K562 (cell line): ENCODE measurements around the gene FIG4. TPM values are rescaled to one million over a fixed set of nuclear protein-coding genes. Genes with fewer than 3 reads are reported as not detected.

Experiments used
- ARID1B ChIP-seq: fragments of 450-650 bp; IDR thresholded peaks from 2 replicates; pipeline ENCODE4 v1.6.1; 2016; ENCODE audit warnings: antibody characterized with exemption, mild to moderate bottlenecking, inconsistent platforms
- ATF7 ChIP-seq: fragments of 450-650 bp; IDR thresholded peaks from 2 replicates; pipeline ENCODE4 v1.7.1; 2014; ENCODE audit warnings: mild to moderate bottlenecking, moderate library complexity
- E2F1 ChIP-seq: sonication (generic); formaldehyde crosslinking; IDR thresholded peaks from 2 replicates; pipeline ENCODE4 v1.8.1; 2023; ENCODE audit warnings: mild to moderate bottlenecking, missing genetic modification reagents, moderate library complexity
- GATAD2A ChIP-seq: fragments of 450-650 bp; IDR thresholded peaks from 2 replicates; pipeline ENCODE4 v1.6.1; 2017
- HMGN3 ChIP-seq: IDR thresholded peaks from 2 replicates; pipeline ENCODE4 v1.6.1; 2011; ENCODE audit warnings: borderline replicate concordance, low read depth, mild to moderate bottlenecking, mixed read lengths, low read length; ENCODE audit not compliant: insufficient read length; ENCODE audit errors: extremely low read depth
- LCOR ChIP-seq: sonication (generic); formaldehyde crosslinking; IDR thresholded peaks from 2 replicates; pipeline ENCODE4 v1.8.0; 2022; ENCODE audit warnings: mild to moderate bottlenecking, missing genetic modification reagents
- MEIS2 ChIP-seq: fragments of 450-650 bp; IDR thresholded peaks from 2 replicates; pipeline ENCODE4 v1.6.1; 2014; ENCODE audit warnings: mild to moderate bottlenecking; ENCODE audit not compliant: partially characterized antibody
- NR3C1 ChIP-seq: sonication (generic); formaldehyde crosslinking; IDR thresholded peaks from 2 replicates; pipeline ENCODE4 v1.8.1; 2022; ENCODE audit warnings: missing genetic modification reagents
- POLR2G ChIP-seq: fragments of 200-400 bp; formaldehyde crosslinking; IDR thresholded peaks from 2 replicates; pipeline ENCODE4 v1.6.1; 2017; ENCODE audit warnings: low read depth, mild to moderate bottlenecking, antibody characterized with exemption, low read length, moderate library complexity
- RBFOX2 ChIP-seq: fragments of 200-400 bp; formaldehyde crosslinking; IDR thresholded peaks from 2 replicates; pipeline ENCODE4 v1.6.1; 2017; ENCODE audit warnings: low read depth, mild to moderate bottlenecking, low read length, moderate library complexity
- SIRT6 ChIP-seq: IDR thresholded peaks from one replicate; pipeline ENCODE4 v1.6.1; 2012; ENCODE audit warnings: low read depth, mild to moderate bottlenecking, control low read depth, inconsistent platforms, low read length, moderate library complexity
- SPI1 ChIP-seq: IDR thresholded peaks from 2 replicates; pipeline ENCODE4 v1.6.1; 2011; ENCODE audit warnings: low read depth, low read length, control low read depth, borderline replicate concordance
- SREBF2 ChIP-seq: sonication (generic); formaldehyde crosslinking; IDR thresholded peaks from 2 replicates; pipeline ENCODE4 v1.4.0; 2020; ENCODE audit warnings: mild to moderate bottlenecking, missing genetic modification reagents
- SRF ChIP-seq, 2 experiments: fragments of 250-450, 450-650 bp in 1 of 2; sonication (Bioruptor Pico) in 1 of 2; sonication (generic) in 1 of 2; formaldehyde crosslinking; IDR thresholded peaks; 2 replicates each; pipeline versions ENCODE4 v1.5.0 to v1.5.1; 2020 to 2022; ENCODE audit warnings: mild to moderate bottlenecking in 1 of 2, missing genetic modification reagents in 1 of 2
- polyA plus RNA-seq, 8 experiments: library from polyadenylated mRNA; depleted of rRNA in 4 of 8; stranded (reverse) in 5 of 8; unstranded in 3 of 8; fragments of >200 nt; fragmentation: Nextera tagmentation in 2 of 8; fragmentation: Illumina TruSeq in 1 of 8; extraction: Ambion mirVana in 2 of 8; extraction: Trizol in 1 of 8; gene quantifications; 2 replicates each; pipeline versions ENCODE4 v1.2.1 to v1.2.3, GENCODE V29; 2011 to 2014; ENCODE audit warnings: inconsistent platforms in 1 of 8, missing spikeins in 1 of 8
- total RNA-seq, 7 experiments: library from RNA; depleted of rRNA in 6 of 7; stranded (reverse); fragments of >200 nt in 6 of 7; fragmentation: Illumina TruSeq in 2 of 7; extraction: Trizol in 2 of 7; gene quantifications; 2 replicates each; pipeline versions ENCODE4 v1.2.1 to v1.2.3, GENCODE V29; 2011 to 2021; ENCODE audit warnings: low replicate concordance in 1 of 7
- TF ChIP-seq, protein P1 (sequence below): fragments of 450-650 bp; IDR thresholded peaks from 2 replicates; pipeline ENCODE4 v1.6.1; 2017; ENCODE audit warnings: mild to moderate bottlenecking, moderate library complexity
- TF ChIP-seq, protein P2 (sequence below): fragments of 450-650 bp; IDR thresholded peaks from 2 replicates; pipeline ENCODE4 v1.7.0; 2016; ENCODE audit warnings: borderline replicate concordance

FIG4 gene
- total and polyA plus RNA-seq, 9 of the 15 experiments (the other 6 are each of a cell fraction or from before 2014, with no cell fraction given), result 1.5 to 6.8 (median 4.3) TPM

GRCh38 chr6:109690737-109691621 lies at the start of gene FIG4, which contains the start of gene AK9 (continued):
- TF ChIP-seq SRF (CRISPR knock-in tag; IDR thresholded peaks at IDR 0.05) (peak in 1 of 2 experiments; percentile 74; a peak in 1 of 4 replicates), GATAD2A (no peak), NR3C1 (CRISPR knock-in tag) (no peak), E2F1 (CRISPR knock-in tag) (no peak), POLR2G (peak; percentile 72), SREBF2 (CRISPR knock-in tag) (no peak), ATF7 (peak; percentile 65; the same call in 1 of the 2 replicates), HMGN3 (peak; percentile 41), RBFOX2 (peak; percentile 72), SIRT6 (no peak), ARID1B (no peak), SPI1 (peak; percentile 64; the same call in 1 of the 2 replicates), LCOR (CRISPR knock-in tag) (0 out of 2 replicates have a peak, but pooled peaks have one; percentile 47), MEIS2 (peak; percentile 49)
- TF ChIP-seq, protein P1, sequence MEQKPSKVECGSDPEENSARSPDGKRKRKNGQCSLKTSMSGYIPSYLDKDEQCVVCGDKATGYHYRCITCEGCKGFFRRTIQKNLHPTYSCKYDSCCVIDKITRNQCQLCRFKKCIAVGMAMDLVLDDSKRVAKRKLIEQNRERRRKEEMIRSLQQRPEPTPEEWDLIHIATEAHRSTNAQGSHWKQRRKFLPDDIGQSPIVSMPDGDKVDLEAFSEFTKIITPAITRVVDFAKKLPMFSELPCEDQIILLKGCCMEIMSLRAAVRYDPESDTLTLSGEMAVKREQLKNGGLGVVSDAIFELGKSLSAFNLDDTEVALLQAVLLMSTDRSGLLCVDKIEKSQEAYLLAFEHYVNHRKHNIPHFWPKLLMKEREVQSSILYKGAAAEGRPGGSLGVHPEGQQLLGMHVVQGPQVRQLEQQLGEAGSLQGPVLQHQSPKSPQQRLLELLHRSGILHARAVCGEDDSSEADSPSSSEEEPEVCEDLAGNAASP, result no peak
- TF ChIP-seq, protein P2, sequence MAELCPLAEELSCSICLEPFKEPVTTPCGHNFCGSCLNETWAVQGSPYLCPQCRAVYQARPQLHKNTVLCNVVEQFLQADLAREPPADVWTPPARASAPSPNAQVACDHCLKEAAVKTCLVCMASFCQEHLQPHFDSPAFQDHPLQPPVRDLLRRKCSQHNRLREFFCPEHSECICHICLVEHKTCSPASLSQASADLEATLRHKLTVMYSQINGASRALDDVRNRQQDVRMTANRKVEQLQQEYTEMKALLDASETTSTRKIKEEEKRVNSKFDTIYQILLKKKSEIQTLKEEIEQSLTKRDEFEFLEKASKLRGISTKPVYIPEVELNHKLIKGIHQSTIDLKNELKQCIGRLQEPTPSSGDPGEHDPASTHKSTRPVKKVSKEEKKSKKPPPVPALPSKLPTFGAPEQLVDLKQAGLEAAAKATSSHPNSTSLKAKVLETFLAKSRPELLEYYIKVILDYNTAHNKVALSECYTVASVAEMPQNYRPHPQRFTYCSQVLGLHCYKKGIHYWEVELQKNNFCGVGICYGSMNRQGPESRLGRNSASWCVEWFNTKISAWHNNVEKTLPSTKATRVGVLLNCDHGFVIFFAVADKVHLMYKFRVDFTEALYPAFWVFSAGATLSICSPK, result no peak
